Amygdala (tissue), 56 donors: ENCODE measurements around the gene PTCD1.
"Not testable (repeated sequence)": the region's sequence is repeated elsewhere in the genome, so short reads cannot be mapped to it uniquely, and the experiment has no call there.

Experiments
- DNase-seq, 56 donors: peaks; one replicate each; lab custom pipeline; 2025; lab: John Stamatoyannopoulos, UW

PTCD1 gene

GRCh38 chr7:99390941-99391602, 47.5 kb downstream of the PTCD1 start:
- DNase-seq = no peak

GRCh38 chr7:99389772-99390171, 48.8 kb downstream of the PTCD1 start:
- no peak for DNase-seq

- DNase-seq = no peak
These were observed 50.7 kb downstream of the PTCD1 start for GRCh38 chr7:99387912-99388311.

GRCh38 chr7:99387239-99387635, 51.4 kb downstream of the PTCD1 start:
- not testable (repeated sequence) for DNase-seq

GRCh38 chr7:99386584-99387238, 51.9 kb downstream of the PTCD1 start:
- no peak for DNase-seq

GRCh38 chr7:99385564-99385963, 53.0 kb downstream of the PTCD1 start:
- DNase-seq = no peak

- DNase-seq = no peak
These were observed 54.1 kb downstream of the PTCD1 start for GRCh38 chr7:99384523-99384922.

- no peak for DNase-seq
These were observed 54.7 kb downstream of the PTCD1 start for GRCh38 chr7:99383791-99384370.

- DNase-seq = no peak
These were observed 55.4 kb downstream of the PTCD1 start for GRCh38 chr7:99383203-99383602.

GRCh38 chr7:99381664-99382075, 56.9 kb downstream of the PTCD1 start:
- DNase-seq = no peak

GRCh38 chr7:99380823-99381663, 57.6 kb downstream of the PTCD1 start:
- DNase-seq = no peak

GRCh38 chr7:99380032-99380822, 58.4 kb downstream of the PTCD1 start:
- DNase-seq = peak in 34 of 56 donors; percentile 7 to 74 (median 24)

- not testable (repeated sequence) for DNase-seq
These were observed 58.9 kb downstream of the PTCD1 start for GRCh38 chr7:99379693-99380031.

GRCh38 chr7:99379043-99379577, 59.5 kb downstream of the PTCD1 start:
- DNase-seq = peak in 6 of 56 donors; percentile 8 to 35 (median 18)

- DNase-seq = peak in 32 of 56 donors; percentile 12 to 68 (median 34)
These were observed 63.4 kb downstream of the PTCD1 start for GRCh38 chr7:99375070-99375807.

- DNase-seq = peak in 17 of 56 donors; percentile 5 to 55 (median 18)
These were observed 64.2 kb downstream of the PTCD1 start, which contains the start of gene ARPC1B for GRCh38 chr7:99374111-99375064. Gene ARPC1B, plus strand, starts transcription at chr7:99374730. Its CDS starts 10,985 bp downstream, at chr7:99385715.

- DNase-seq = no peak
These were observed 65.2 kb downstream of the PTCD1 start for GRCh38 chr7:99373091-99374066.
